Ureter (tissue), 1 donor: ENCODE measurements around the gene KIAA1586. TPM values are rescaled to one million over a fixed set of nuclear protein-coding genes. Genes with fewer than 3 reads are reported as not detected.
"Not testable (repeated sequence)": the region's sequence is repeated elsewhere in the genome, so short reads cannot be mapped to it uniquely, and the experiment has no call there.

Source experiments
- DNase-seq: peaks from one replicate; pipeline ENCODE4 v3.0.0-alpha.2; 2020; ENCODE audit warnings: low spot score
- total RNA-seq: library from RNA; stranded (reverse); gene quantifications from one replicate; pipeline ENCODE4 v1.2.4, GENCODE V29; 2023
- donor health status: DM: yes; HTN: yes; CAD: no.

KIAA1586 gene
- total RNA-seq, 1 donor from 2014 or later, result 19.8 TPM

- DNase-seq, result not testable (repeated sequence)
Measured at GRCh38 chr6:57044061-57044460, 2.4 kb upstream of the KIAA1586 start.

GRCh38 chr6:57044568-57044967 lies 1.9 kb upstream of the KIAA1586 start:
- no peak for DNase-seq

- DNase-seq, result not testable (repeated sequence)
Measured at GRCh38 chr6:57047257-57047585, 728 bp downstream of the KIAA1586 start.

- not testable (repeated sequence) for DNase-seq
Measured at GRCh38 chr6:57047859-57048258, 1.4 kb downstream of the KIAA1586 start.

- DNase-seq, result no peak
Measured at GRCh38 chr6:57048577-57048976, 2.1 kb downstream of the KIAA1586 start.

GRCh38 chr6:57063847-57064246 lies 17.4 kb downstream of the KIAA1586 start:
- no peak for DNase-seq

- no peak for DNase-seq
Measured at GRCh38 chr6:57064809-57065208, 18.3 kb downstream of the KIAA1586 start.

- no peak for DNase-seq
Measured at GRCh38 chr6:57068061-57068460, 21.6 kb downstream of the KIAA1586 start.

GRCh38 chr6:57069228-57069627 lies 22.7 kb downstream of the KIAA1586 start:
- no peak for DNase-seq

- DNase-seq, result no peak
Measured at GRCh38 chr6:57069920-57070331, 23.4 kb downstream of the KIAA1586 start.

- no peak for DNase-seq
Measured at GRCh38 chr6:57072108-57072507, 25.6 kb downstream of the KIAA1586 start.

GRCh38 chr6:57074383-57074782 lies 27.9 kb downstream of the KIAA1586 start:
- DNase-seq, result no peak

- no peak for DNase-seq
Measured at GRCh38 chr6:57075092-57075491, 28.6 kb downstream of the KIAA1586 start.

GRCh38 chr6:57078531-57079207 lies 32.2 kb downstream of the KIAA1586 start:
- DNase-seq, result no peak

GRCh38 chr6:57085471-57085870 lies 39.0 kb downstream of the KIAA1586 start:
- DNase-seq, result no peak

- DNase-seq, result no peak
Measured at GRCh38 chr6:57086843-57087242, 40.4 kb downstream of the KIAA1586 start.

GRCh38 chr6:57087916-57088315 lies 41.4 kb downstream of the KIAA1586 start:
- DNase-seq, result no peak

- DNase-seq, result no peak
Measured at GRCh38 chr6:57089265-57089664, 42.8 kb downstream of the KIAA1586 start.

- DNase-seq, result peak; percentile 98
Measured at GRCh38 chr6:57089687-57090457, 43.4 kb downstream of the KIAA1586 start, which contains the start of gene ZNF451. Gene ZNF451, plus strand, starts transcription at chr6:57090188. Its CDS starts 66 bp downstream, at chr6:57090254.

- not testable (repeated sequence) for DNase-seq
Measured at GRCh38 chr6:57090458-57091067, 44.1 kb downstream of the KIAA1586 start.

GRCh38 chr6:57091375-57091774 lies 44.9 kb downstream of the KIAA1586 start:
- not testable (repeated sequence) for DNase-seq

- DNase-seq, result no peak
Measured at GRCh38 chr6:57094689-57095088, 48.2 kb downstream of the KIAA1586 start.

GRCh38 chr6:57097596-57097995 lies 51.1 kb downstream of the KIAA1586 start:
- DNase-seq, result no peak
